Inflammatory macrophage (primary cell): ENCODE results near the gene TCF7L1.
A peak's percentile ranks its signal among the peaks of the same experiment; 100 is the strongest.

Source experiments
- DNase-seq, 2 donors: peaks; one replicate each; pipeline ENCODE4 v3.0.0-alpha.2; 2020 to 2022

Gene TCF7L1

DNA sequence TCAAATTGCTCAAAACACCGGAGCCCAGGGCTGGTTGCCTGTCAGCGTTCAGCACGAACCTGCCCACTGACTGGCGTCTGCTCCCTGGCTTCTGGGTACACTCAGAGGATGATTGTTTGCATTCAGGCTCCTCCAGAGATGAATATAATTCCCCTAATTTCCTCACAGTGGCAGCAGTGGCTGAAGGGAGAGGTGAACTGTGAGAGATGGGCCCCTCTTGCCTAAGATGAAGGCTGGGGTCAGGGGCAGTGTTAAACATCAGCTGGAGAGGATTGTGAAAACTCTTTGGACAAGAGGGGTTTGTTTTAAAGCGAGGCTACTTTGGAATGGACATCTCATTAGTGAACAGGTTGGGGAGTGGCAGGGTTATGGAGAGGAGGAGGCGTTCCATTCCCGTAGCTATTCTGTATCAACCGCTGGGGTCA is 31.0 kb downstream of the TCF7L1 start:
- no peak for DNase-seq

DNA sequence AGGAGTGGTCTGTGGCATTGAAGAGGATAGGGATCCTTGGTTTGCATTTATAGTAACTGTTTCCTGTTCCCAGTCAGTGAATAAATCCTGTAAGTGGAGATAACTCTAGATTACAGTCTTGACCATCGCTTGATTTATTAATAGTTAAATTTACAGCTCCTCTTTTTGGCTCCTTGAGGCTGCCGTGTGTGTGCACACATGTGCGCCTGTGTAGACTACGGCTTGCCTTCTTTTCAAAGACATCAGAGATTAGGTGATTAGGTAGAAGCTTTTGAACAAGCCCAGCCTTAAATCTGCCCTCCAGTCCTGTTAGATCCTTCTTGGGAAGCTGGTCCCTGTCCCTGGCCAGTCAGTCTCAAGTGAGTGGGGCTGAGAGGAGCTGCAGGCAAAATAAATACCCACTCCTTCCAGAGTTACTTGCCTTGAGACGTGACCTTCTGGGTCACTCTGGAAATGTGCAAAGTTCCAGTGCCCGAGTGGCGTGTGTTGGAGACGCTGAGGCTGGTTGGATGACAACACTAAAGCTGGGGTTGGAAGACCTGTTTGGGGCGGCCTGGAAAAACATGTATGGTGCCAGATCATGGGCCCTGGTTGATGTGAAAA is 32.0 kb downstream of the TCF7L1 start:
- DNase-seq: no peak

DNA sequence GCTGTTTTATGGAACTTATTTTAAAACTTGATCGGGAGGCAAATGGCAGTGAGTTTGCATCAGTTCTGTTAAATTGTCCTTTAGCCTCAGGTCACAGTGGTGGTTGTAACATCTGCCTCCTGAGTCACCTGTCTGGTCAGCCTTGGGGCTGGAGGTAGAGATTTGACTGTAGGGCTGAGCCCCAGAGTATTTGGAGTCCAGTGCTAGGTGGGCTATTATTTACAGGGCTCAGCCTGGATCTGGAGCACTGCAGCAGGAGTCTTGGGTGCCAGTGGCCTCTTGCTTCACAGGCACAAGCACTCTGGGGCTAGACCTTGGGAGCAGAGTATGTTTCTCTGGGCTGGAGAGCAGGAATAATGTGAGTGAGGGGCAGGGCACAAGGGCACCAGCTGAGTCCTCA is 32.8 kb downstream of the TCF7L1 start:
- no peak for DNase-seq

DNA sequence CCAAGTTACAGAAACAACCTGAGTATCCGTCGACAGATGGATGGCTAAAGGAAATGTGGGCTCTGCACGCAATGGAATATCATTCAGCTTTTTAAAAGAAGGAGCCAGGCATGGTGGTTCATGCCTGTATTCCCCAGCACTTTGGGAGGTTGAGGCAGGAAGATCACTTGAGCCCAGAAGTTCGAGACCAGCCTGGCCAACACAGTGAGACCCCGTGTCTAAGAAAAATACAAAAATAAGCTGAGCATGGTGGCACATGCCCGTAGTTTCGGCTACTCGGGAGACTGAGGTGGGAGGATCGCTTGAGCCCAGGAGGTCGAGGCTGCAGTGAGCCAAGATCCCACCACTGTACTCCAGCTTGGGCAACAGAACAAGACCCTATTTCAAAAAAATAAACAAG is 34.3 kb downstream of the TCF7L1 start:
- DNase-seq: no peak

DNA sequence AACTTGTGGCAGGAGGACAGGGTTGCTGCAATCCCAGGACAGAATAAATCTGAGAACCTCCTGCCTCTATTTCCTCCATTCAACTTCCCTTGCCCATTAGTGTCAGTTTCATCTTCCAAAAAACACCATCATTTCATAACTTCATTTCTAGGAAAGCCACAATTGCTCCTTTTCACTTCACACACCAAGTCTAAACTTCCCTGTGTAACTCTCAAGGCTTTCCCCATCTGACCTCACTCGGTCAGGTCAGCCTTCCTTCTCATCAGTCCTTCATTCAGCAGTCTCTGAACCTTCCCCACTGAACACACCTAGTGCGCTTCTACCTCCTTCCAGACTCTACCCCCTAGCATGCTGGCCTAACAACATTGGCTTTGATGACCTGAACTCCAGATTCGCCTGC is 35.8 kb downstream of the TCF7L1 start:
- DNase-seq: peak; percentile 46 to 76

DNA sequence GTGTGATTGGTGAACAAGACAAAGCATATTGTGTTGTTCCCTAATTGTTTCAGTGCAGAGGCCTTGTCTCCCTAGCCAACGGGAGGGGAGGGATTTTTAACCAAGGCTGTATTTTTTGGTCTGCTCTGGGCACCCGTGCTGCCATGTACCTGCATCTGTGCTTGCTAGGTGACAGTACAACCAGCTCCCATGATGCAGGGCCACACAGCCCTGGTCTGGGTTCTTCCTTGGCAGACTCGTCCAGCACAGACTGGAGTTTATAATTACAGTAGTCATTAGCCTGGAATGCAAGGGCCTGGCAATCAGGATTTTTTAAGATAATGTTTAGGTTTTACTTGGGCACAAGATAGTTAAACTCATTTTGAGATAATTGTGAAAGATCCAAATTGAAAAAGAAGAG is 36.4 kb downstream of the TCF7L1 start:
- no peak for DNase-seq

DNA sequence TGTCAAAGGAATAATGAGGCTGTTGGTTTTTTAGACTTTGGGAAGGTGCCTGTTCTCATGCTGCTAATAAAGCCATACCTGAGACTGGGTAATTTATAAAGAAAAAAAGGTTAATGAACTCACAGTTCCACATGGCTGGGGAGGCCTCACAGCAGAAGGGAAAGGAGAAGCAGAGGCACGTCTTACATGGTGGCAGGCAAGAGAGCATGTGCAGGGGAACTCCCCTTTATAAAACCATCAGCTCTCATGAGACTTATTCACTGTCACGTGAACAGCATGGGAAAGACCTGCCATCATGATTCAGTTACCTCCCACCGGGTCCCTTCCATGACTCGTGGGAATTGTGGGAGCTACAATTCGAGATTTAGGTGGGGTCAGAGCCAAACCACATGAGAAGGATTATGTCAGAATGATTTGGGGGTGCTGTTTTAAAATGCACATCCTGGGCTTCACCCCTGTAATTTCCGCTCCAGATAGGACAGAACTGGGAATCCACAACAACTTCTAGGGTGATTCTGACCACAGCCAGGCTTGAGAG is 37.8 kb downstream of the TCF7L1 start:
- DNase-seq: peak in 1 of 2 donors; percentile 14

DNA sequence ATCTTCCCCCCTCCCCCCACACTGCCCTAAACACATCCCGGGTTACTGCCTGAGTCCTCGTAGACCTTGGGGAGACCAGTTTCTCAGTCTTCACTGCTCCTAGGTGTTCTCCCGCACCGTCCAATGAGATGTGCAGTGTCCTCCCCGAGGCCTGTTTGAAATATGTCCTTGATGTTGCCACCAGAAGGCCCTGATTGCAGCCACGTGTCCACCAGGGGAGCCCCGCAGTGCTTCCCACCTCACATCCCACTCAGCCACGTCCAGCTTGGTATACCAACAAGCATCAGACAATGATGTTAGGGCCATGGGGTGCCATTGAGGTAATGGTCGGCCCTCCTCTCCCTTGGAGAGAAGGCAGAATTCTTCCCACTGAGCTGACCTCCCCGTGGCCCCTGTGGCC is 38.7 kb downstream of the TCF7L1 start:
- no peak for DNase-seq

DNA sequence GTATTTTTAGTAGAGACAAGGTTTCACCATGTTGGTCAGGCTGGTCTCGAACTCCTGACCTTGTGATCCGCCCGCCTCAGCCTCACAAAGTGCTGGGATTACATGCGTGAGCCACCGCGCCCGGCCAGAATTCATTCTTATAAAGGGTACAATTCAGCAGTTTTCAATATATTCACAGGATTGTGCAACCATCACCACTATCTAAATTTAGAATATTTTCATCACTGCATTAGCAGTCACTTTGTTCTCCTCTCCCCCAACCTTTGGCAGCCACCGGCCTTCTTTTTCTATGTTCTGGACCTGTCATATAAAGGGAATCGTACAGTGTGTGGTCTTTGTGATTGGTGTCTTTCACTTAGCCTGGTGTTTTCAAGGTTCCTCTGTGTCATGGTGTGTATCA is 40.7 kb downstream of the TCF7L1 start:
- DNase-seq: peak in 1 of 2 donors; percentile 8

DNA sequence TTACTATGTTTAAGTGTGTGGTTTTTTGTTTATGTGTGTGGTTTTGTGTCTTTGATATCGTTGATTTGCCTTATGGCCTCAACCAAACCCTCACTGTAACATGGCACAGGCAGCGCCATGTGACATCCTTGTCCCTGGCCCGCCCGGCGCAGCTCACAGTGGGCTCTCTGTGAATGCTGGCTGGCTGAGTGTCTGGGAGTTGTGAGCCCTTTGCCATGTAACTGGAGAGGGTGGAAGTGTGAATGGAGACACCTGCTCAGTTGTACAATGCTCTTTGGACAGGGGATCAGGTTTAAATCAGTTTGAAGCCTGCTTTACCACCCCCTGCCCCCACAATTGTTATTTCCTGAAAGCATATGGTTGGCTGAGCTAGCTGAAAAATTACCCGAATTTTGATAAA is 41.8 kb downstream of the TCF7L1 start:
- no peak for DNase-seq

DNA sequence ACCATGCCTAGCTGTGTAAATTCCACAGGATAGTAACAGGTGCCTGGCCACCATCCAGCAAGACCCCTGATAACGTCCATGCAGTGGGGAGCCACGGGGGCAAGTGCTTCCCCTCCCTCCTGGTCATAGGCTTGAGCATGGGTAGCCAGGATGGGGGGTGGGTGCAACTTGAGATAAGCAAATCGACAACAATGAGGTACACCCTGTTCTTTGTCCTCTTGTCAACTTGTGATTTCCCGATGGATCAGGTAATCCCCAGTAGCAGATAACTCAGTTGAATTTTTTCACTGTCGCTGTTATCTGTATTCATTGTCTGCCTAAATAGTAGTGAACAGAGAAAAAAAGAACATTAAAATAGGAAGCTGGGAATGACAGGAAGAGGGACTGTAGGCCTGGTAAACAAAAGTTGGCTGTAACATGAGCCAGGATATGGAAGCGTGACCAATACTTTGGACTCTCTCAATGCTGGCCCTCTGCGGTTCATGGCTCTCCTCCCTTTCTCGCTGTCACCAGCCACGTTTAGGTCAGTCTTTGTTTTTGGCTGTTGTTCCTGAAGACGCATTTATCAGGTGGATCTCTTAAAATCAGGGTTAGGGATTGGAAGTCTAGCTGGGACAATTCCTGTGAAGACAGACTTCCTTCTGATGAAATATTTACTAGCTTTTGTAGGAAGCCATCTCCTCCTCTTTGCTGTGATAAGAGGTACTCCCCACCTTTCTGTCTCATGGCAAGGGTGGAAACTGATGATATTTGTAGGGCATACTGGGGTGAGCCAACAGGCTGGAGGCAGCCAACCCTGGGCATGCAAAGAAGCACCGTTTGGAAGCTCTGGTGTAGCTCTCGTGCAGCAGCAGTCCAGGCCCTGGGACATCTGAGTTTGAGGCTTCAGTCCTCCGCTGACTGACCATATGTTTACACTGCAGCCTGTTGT is 42.4 kb downstream of the TCF7L1 start:
- DNase-seq: no peak

DNA sequence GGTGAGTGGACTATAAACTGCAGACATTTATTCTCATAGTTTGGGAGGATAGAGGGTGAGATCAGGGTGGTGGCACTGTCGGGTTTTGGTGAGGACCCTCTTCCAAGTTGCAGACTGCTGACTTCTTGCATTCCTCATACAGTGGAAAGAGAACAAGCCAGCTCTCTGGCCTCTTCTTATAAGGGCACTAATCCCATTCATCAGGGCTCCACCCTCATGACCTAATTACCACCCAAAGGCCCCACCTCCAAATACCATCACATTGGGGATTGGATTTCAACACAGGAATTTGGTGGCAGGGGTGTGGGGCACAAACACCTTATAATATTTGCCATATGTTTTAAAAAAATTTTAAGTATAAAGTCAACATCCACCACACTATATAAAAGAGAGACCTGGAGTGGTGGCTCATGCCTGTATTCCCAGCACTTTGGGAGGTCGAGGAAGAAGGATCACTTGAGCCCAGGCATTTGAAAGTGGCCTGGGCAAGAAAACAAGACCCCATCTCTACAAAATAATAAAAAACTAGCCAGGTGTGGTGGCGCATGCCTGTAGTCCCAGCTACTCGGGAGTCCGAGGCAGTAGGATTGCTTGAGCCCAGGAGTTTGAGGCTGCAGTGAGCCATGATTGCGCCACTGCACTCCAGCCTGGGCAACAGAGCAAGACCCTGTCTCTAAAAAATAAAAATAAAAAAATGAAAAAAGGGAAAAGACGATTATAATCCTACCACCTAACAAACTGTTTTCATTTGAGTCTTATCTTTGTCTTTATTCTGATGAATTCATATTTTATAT is 44.0 kb downstream of the TCF7L1 start:
- no peak for DNase-seq

DNA sequence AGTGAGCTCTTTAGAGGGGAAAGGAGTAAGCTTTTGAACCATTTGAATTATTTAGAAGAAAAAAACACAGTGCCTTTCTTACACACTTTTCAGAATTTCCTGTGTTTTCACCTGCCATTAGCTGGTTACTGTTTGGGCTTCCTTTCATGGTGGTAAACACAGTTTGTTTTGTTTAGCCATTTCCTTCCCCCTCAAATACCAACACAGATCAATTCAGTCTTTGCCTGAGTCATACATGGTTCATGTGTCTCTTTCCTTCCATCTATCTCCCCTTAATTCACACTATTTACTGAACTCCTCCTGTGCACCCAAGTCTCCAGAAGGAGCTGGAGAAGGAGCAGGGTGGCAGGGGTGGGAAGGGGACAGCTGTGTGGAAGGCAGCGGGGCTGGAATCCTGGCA is 45.0 kb downstream of the TCF7L1 start:
- no peak for DNase-seq

DNA sequence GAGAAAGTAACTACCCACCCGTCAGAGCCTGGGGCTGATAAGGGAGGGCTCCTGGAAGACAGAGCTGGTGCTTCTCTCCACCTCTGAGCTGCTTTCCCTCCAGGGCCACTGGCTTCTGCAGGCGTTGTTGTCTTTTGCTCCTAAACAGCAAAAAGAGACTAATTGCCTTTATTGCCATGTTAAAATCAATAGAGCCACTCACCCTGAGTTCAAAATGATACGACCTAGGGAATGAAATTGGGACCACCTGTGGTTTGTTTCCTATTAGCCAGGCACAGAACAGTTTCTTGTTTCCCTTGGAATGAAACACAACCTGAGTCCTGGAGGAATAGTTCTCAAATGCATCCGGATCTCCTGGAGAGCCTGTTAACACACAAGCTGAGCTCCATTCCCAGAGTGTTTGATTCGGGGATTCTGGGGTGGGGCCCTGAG is 45.8 kb downstream of the TCF7L1 start:
- no peak for DNase-seq

DNA sequence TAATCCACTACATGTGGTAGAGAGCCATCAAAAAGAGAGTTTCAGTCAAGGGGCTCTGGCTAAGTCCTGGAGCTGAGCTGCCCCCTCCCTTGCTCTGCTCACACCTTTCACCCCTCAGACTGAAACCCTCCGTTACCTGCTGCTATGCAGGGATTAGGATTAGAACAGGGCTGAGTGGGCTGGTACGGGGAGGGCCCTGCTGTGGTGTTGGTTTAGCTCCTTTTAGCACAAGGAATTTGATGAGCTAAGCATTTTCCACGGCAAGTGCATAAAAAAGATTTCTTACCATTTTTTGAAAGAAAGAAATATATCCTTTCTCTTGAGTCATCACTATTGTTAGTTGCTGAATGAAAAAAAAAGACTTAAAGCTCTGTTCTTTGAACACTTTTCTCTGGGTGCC is 46.3 kb downstream of the TCF7L1 start:
- no peak for DNase-seq

DNA sequence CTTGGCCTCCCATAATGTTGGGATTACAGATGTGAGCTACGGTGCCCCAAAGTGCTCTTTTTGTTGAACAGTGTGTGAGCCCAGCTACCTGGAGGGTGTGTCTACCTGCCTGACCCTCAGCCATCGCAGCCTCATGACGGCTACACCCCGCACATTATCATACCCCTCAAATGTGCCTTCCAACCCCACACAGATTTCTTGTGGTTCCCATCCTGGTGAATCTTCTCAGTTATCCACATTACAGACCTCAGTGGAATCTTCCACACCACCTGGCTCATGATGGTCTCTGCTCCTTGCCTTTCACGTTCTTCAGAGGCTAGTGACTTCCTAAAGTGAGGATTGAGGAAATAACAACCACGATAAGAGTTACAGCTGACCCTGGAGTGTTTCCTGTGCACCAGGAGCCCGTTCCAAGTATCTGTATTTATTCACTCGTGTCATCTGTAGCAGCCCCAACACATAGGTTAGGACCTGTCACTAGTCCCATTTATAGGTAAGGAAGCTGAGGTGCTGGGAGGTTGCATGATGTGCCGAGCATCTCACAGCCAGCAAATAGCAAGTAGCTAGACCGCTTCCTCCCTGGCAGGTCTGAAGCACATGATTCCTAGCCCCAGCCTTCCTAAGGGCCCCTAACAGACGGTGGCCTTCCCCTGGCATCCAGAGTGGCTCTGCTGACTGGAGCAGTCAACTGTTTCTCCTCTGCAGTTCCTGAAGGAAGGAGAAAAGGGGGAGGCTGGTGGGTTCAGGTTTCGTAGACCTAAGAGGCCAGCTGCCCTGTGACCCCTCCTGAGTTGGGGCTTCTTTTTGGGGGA is 47.3 kb downstream of the TCF7L1 start:
- DNase-seq: no peak

DNA sequence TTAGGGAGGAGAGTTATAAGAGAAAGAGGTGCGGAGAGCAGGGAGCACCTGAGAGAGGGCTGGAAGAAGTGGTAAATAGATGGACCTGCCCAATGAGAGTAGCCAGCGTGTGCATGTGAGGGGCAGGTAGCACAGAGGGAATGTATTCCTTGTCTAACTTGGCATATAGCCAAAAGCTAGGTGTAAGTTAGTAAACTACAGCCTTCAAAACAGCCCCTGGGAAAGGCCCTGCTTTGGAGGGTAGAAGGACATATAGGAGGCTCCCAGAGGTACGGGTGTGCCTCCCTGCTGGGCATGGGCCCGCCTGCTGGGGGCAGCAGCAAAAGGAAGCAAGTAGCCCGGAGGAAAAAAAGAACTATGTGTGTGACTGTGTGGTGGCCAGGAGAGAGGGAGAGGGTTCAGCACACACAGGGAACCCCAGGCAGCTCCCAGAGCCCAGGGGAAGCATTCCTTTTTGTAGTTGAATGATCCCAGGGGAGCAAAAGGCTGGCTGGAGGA is 48.0 kb downstream of the TCF7L1 start:
- no peak for DNase-seq

DNA sequence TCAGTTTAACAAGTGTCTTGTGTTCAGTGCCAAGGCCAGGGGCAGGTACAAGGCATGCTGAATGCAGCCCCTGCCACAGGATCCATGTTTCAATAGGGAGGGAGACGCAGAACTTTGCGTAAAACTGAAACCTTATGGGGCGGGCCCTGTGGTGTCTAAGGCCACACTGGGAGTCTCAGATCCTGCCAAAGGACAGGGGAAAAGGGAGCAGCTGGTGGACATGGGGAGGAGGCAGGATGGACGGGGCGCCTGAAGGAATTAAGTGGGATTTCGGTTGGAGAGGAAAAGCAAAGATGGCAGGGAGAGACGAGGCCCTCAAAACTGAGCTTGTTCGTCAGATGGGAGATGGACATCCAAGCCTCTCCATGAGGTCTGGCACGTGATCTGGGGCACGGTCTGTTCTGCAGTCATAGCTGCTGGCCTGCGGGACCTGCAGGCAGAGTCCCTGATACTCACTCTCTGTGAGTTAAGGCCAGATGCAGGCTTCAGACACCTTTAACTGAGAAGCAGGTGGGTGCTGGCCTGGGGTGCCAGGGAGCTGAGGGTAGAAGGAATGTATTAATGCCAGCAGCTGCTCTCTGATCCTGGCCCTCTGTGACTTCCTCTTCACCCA is 48.8 kb downstream of the TCF7L1 start:
- no peak for DNase-seq

DNA sequence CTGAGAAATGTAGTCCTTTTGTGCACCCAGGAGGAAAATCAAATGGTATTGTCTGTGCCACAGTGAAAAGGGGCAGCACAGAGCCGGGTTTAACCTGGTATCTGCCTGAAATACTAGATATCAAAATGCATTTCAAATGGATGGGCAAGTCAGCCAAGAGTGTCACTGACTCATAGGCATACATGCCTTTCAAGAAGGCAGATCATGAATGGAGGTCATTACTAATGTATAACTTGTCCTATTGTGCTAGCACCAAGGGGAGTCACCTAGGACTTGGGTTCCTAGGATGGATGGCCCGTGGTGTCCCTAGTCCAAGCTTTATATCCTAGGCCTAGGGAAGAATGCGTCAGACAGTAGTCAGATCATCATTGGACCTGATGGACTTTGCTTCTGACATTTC is 49.9 kb downstream of the TCF7L1 start:
- DNase-seq: no peak

DNA sequence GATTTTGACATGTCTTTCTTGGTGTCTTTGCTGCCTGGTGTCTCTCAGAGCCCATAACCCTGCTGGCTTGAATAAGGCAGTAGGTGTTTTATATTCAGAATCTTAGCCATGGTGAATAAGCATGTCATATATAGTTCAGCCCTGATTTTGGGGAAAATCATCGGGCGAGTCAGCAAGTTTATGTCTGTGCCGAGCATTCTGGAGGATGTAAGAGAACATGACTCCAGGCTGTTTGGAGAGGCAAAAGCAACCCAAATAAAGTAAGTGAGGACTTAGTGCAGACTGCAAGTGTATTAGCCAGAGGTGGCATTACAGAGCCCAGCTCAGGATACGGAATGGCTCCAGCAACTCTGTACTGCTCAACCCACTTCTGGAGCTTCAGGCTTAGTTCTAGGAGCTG is 50.3 kb downstream of the TCF7L1 start:
- no peak for DNase-seq

DNA sequence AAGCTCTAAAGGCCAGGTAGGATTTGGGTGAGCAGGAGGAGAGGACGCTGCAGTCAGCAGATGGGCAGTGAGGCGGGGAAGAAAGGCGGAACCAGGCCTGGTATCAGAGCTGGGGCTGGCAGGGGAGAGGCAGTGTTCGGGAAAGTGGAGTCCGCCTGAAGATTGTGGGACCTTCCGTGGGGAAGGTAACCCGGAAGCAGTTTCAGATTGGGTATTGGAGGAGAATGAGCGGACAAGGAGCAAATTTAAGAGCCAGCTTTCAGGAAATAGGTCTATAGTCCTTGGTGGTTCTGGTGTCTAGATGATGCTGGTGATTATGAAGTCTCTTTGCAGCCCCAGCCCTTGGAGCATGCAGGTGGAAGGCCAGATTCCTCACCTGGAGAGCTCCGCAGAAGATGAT is 51.0 kb downstream of the TCF7L1 start:
- no peak for DNase-seq

DNA sequence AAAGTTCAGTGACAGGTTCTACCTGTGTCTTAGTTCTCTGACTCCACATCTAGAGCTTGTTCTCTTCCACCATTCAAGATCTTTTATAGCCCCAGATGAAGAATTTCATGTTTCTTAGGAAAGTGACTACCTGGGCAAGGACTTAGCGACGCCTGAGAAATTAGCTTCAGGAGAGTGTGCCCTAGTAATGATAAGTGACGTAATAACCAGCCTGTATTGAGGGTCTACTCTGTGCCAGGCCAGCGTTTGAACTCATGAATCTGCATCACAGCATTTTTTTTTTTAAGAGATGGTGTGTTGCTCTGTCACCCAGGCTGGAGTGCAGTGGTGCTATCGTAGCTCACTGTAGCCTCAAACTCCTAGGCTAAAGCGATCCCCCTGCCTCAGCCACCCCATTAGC is 51.8 kb downstream of the TCF7L1 start:
- no peak for DNase-seq
